OCI-M2 (cell line): ENCODE measurements around the gene THBS2.
"Not testable (repeated sequence)": the region's sequence is repeated elsewhere in the genome, so short reads cannot be mapped to it uniquely, and the experiment has no call there.

Source experiments
- DNase-seq: peaks from one replicate; lab custom pipeline; 2025; ENCODE audit not compliant: unreplicated experiment; lab: John Stamatoyannopoulos, UW

The THBS2 gene

GRCh38 chr6:169188051-169188470 lies 65.6 kb downstream of the THBS2 start:
- no peak for DNase-seq

GRCh38 chr6:169186496-169187169 lies 67.0 kb downstream of the THBS2 start:
- no peak for DNase-seq

GRCh38 chr6:169185692-169186485 lies 67.8 kb downstream of the THBS2 start:
- DNase-seq: no peak

- no peak for DNase-seq
These were observed 68.6 kb downstream of the THBS2 start for GRCh38 chr6:169185011-169185521.

- no peak for DNase-seq
These were observed 69.2 kb downstream of the THBS2 start for GRCh38 chr6:169184419-169184818.

GRCh38 chr6:169183233-169183632 lies 70.4 kb downstream of the THBS2 start:
- DNase-seq: no peak

- not testable (repeated sequence) for DNase-seq
These were observed 73.8 kb downstream of the THBS2 start for GRCh38 chr6:169179831-169180230.

GRCh38 chr6:169177516-169178166 lies 76.0 kb downstream of the THBS2 start:
- no peak for DNase-seq

- DNase-seq: no peak
These were observed 77.2 kb downstream of the THBS2 start for GRCh38 chr6:169176361-169176991.

- no peak for DNase-seq
These were observed 78.2 kb downstream of the THBS2 start for GRCh38 chr6:169175360-169175887.

- DNase-seq: no peak
These were observed 78.9 kb downstream of the THBS2 start for GRCh38 chr6:169174516-169175359.

- DNase-seq: no peak
These were observed 79.9 kb downstream of the THBS2 start for GRCh38 chr6:169173532-169174268.

- DNase-seq: no peak
These were observed 80.7 kb downstream of the THBS2 start for GRCh38 chr6:169172946-169173345.

GRCh38 chr6:169172456-169172855 lies 81.2 kb downstream of the THBS2 start:
- no peak for DNase-seq

GRCh38 chr6:169171951-169172350 lies 81.7 kb downstream of the THBS2 start:
- no peak for DNase-seq

GRCh38 chr6:169171016-169171415 lies 82.6 kb downstream of the THBS2 start:
- no peak for DNase-seq

- DNase-seq: no peak
These were observed 83.1 kb downstream of the THBS2 start for GRCh38 chr6:169170583-169170955.

- DNase-seq: no peak
These were observed 83.6 kb downstream of the THBS2 start for GRCh38 chr6:169169941-169170582.

- no peak for DNase-seq
These were observed 84.3 kb downstream of the THBS2 start for GRCh38 chr6:169169375-169169774.
